ENCODE results near the gene AFG1L.

GRCh38 chr6:108432792-108433191, 137.9 kb downstream of the AFG1L start:
- TF ChIP-seq CTCF (IDR thresholded peaks at IDR 0.05) = no peak
- no peak for TF ChIP-seq ETV6 (CRISPR knock-in tag; IDR thresholded peaks at IDR 0.05)
- no peak for TF ChIP-seq USF1 (CRISPR knock-in tag; IDR thresholded peaks at IDR 0.05)
- no peak for TF ChIP-seq CBFB (CRISPR knock-in tag; IDR thresholded peaks at IDR 0.05; ENCODE audit: low read depth)
- TF ChIP-seq ZBTB43 (CRISPR knock-in tag; IDR thresholded peaks at IDR 0.05) = no peak
- TF ChIP-seq ZNF219 (CRISPR knock-in tag; IDR thresholded peaks at IDR 0.05; ENCODE audit: borderline replicate concordance) = no peak
- TF ChIP-seq SP1 (CRISPR knock-in tag; conservative IDR thresholded peaks at IDR 0.05) = no peak
- no peak for TF ChIP-seq ATF2 (CRISPR knock-in tag; IDR thresholded peaks at IDR 0.05; ENCODE audit: borderline replicate concordance, low read depth)
- no peak for TF ChIP-seq MYBL2 (CRISPR knock-in tag; IDR thresholded peaks at IDR 0.05)
- TF ChIP-seq ZSCAN18 (CRISPR knock-in tag; IDR thresholded peaks at IDR 0.05) = no peak
- TF ChIP-seq ZNF512 (CRISPR knock-in tag; IDR thresholded peaks at IDR 0.05; ENCODE audit: borderline replicate concordance) = no peak
- no peak for TF ChIP-seq HMGA2 (CRISPR knock-in tag; IDR thresholded peaks at IDR 0.05)
- TF ChIP-seq ESRRA (CRISPR knock-in tag; IDR thresholded peaks at IDR 0.05; ENCODE audit: borderline replicate concordance) = no peak
- TF ChIP-seq SMAD3 (CRISPR knock-in tag; IDR thresholded peaks at IDR 0.05; ENCODE audit: borderline replicate concordance) = no peak
